Heart right ventricle (tissue), 16 donors: ENCODE data around the gene TAF10. TPM values are rescaled to one million over a fixed set of nuclear protein-coding genes. Genes with fewer than 3 reads are reported as not detected.
A peak's percentile ranks its signal among the peaks of the same experiment; 100 is the strongest.

ENCODE experiments used
- ATAC-seq, 8 donors: fragments of 200-7000 bp; cut with Tn5 transposase; one replicate each; pipeline ENCODE4 v1.9.1; 2020; ENCODE audit warnings: mild to moderate bottlenecking in 8 of 8, moderate library complexity in 8 of 8, moderate number of reproducible peaks in 1 of 8
- DNase-seq, 2 donors: peaks; one replicate each; pipeline ENCODE4 v3.0.0-alpha.2; 2020
- H3K27ac ChIP-seq, 10 donors: fragments of 200-600 bp; sonication (generic) in 2 of 10; one replicate each; pipeline versions ENCODE4 v1.5.0 to v1.8.0; 2020 to 2022; ENCODE audit warnings: mild to moderate bottlenecking in 3 of 10
- H3K27me3 ChIP-seq, 7 donors: fragments of 200-600 bp; one replicate each; pipeline ENCODE4 v1.8.0; 2021 to 2022; ENCODE audit warnings: mild to moderate bottlenecking in 2 of 7
- H3K36me3 ChIP-seq, 9 donors: fragments of 200-600 bp; sonication (generic) in 1 of 9; one replicate each; pipeline versions ENCODE4 v1.5.0 to v1.8.0; 2020 to 2022; ENCODE audit warnings: mild to moderate bottlenecking in 2 of 9
- H3K4me1 ChIP-seq, 9 donors: fragments of 200-600 bp; sonication (generic) in 1 of 9; one replicate each; pipeline versions ENCODE4 v1.5.0 to v1.8.0; 2020 to 2022; ENCODE audit warnings: mild to moderate bottlenecking in 4 of 9
- H3K4me3 ChIP-seq, 10 donors: fragments of 200-600 bp; sonication (generic) in 2 of 10; one replicate each; pipeline versions ENCODE4 v1.5.0 to v1.8.0; 2020 to 2022; ENCODE audit warnings: mild to moderate bottlenecking in 7 of 10, moderate library complexity in 2 of 10
- H3K9me3 ChIP-seq, 11 donors: fragments of 200-600 bp in 10 of 11; sonication (generic) in 2 of 11; one replicate each; pipeline versions ENCODE4 v1.5.0 to v1.8.0; 2013 to 2022; ENCODE audit warnings: mild to moderate bottlenecking in 2 of 11, control low read depth in 1 of 11, moderate library complexity in 1 of 11
- CTCF ChIP-seq, 9 donors: fragments of 200-600 bp; sonication (generic) in 2 of 9; IDR thresholded peaks; one replicate each; pipeline versions ENCODE4 v1.5.0 to v1.8.0; 2021 to 2022; ENCODE audit warnings: antibody characterized with exemption in 9 of 9, mild to moderate bottlenecking in 5 of 9, moderate library complexity in 1 of 9
- WGBS, 2 donors: extraction: QIAGEN DNeasy Blood & Tissue Kit; methylation state at CpG; one replicate each; pipeline ENCODE4 v1.1.7; 2013; ENCODE audit warnings: inconsistent platforms in 1 of 2; 5-methylcytosine and 5-hydroxymethylcytosine counted together
- intact Hi-C, 10 donors: fragments of 100-400 bp; cut with DNase I; formaldehyde crosslinking; loops; one replicate each; pipeline versions ENCODE4 v1.11.1 to v1.14.2; 2022
- polyA plus RNA-seq, 2 donors: library from polyadenylated mRNA; stranded (reverse); fragments of 200-250 nt; gene quantifications; one replicate each; pipeline ENCODE4 v1.2.3, GENCODE V29; 2013
- total RNA-seq, 10 donors: library from RNA; stranded (reverse); fragmentation: NEBNext Ultra II Directional in 3 of 10; extraction: Animal tissue kit (Norgen Biotek cat#: 25700) in 3 of 10; gene quantifications; one replicate each; pipeline versions ENCODE4 v1.2.1 to v1.2.4, GENCODE V29; 2021 to 2023
- donor health status: Arrhythmogenic right ventricular cardiomyopathy.
- donor health status: ischemic (EF 13 %, LVEDD 7.1; RV severe dilation, severe dysfunction).
- donor health status: healthy with polysubstance abuse.
- donor health status: DM: no; HTN: yes; CAD: no.
- donor health status: DM: no; HTN: no; CAD: no.
- donor health status: ischemic (EF 25% LVEDD 6.9; RV normal size, moderate dysfunction).
- donor health status: ischemic (EF 25% LVEDD 5.7; RV mildly dilated, moderate dysfunction).
- donor health status: healthy.
- donor health status: DM: yes; HTN: yes; CAD: no.
- donor health status: Ischemic cardiomyopathy.
- donor health status: ischemic (EF 35%, LVEDD 5.7; RV mildly dilated, moderate dysfunction).
- donor health status: nonischemic (EF 11% LVEDD 7.7; RV severe dilation, severe dysfunction).
- donor health status: DM: yes; HTN: yes; CAD: no.
- donor health status: PGD.
- donor health status: ischemic (EF 29% LVEDD 5.4; RV normal size, mild dysfunction).
- donor health status: nonischemic (EF 23%, LVEDD 6.1; RV moderate dilation, normal function).

TAF10 gene
- total and polyA plus RNA-seq, 12 donors = 78.0 to 254 (median 90.5) TPM

- Histone ChIP-seq H3K27ac (peak overlapping the region; percentile 89 to 100 (median 98)), H3K4me3 (peak overlapping the region; percentile 57 to 82 (median 74)), H3K36me3 (peaks cover 3 to 80% (median 44%) of the 10 kb centered on the region in 9 donors), H3K4me1 (peaks cover 11 to 64% (median 42%) of the 10 kb centered on the region in 9 donors), H3K9me3 (no peaks in the 10 kb centered on the region), H3K27me3 (no peaks in the 10 kb centered on the region)
- ATAC-seq = peak in 1 of 8 donors; percentile 0
- no peak for DNase-seq
- no peak for TF ChIP-seq CTCF (IDR thresholded peaks at IDR 0.05)
- 1% methylated on average over 36 of the region's 36 CpGs for WGBS, 2 donors
- intact Hi-C loops = loop anchor here in 4 of 10 donors (1.0 to 10.0 kb wide), 5 partner anchors 40 to 71 kb away; partner anchors contain the start of gene MRPL17 (in 3 of the 4)
These were observed 128 bp downstream of the TAF10 start for GRCh38 chr11:6611963-6612212.

GRCh38 chr11:6611092-6611962, 689 bp downstream of the TAF10 start:
- no peak for TF ChIP-seq CTCF (IDR thresholded peaks at IDR 0.05)
- intact Hi-C loops = loop anchor here in 3 of 10 donors (5.0 to 10.0 kb wide), 3 partner anchors 41 to 63 kb away; no protein-coding TSS in a partner anchor
- Histone ChIP-seq H3K27me3 (no peaks in the 10 kb centered on the region), H3K4me1 (peaks cover 11 to 67% (median 48%) of the 10 kb centered on the region in 9 donors), H3K4me3 (peak overlapping the region; percentile 57 to 82 (median 74)), H3K9me3 (no peaks in the 10 kb centered on the region), H3K36me3 (peaks cover 3 to 74% (median 44%) of the 10 kb centered on the region in 9 donors), H3K27ac (peak overlapping the region; percentile 89 to 100 (median 98))
- peak in 2 of 8 donors; percentile 0 to 21 for ATAC-seq
- DNase-seq = peak; percentile 43 to 52
- WGBS, 2 donors = 11 to 12% methylated on average over 39 of the region's 39 CpGs

- Histone ChIP-seq H3K4me1 (peaks cover 11 to 74% (median 55%) of the 10 kb centered on the region in 9 donors), H3K36me3 (peaks cover 3 to 67% (median 39%) of the 10 kb centered on the region in 9 donors), H3K9me3 (no peaks in the 10 kb centered on the region), H3K27ac (peak overlapping the region in 6 of 10 donors; percentile 94 to 100 (median 98)), H3K27me3 (no peaks in the 10 kb centered on the region), H3K4me3 (peak overlapping the region in 3 of 10 donors; percentile 71 to 82 (median 79))
- DNase-seq = no peak
- TF ChIP-seq CTCF (IDR thresholded peaks at IDR 0.05) = no peak
- WGBS, 2 donors = 88 to 89% methylated on average over 6 of the region's 6 CpGs
- intact Hi-C loops = loop anchor here in 3 of 10 donors (5.0 to 10.0 kb wide), 3 partner anchors 42 to 64 kb away; no protein-coding TSS in a partner anchor
- ATAC-seq = no peak
These were observed 1.4 kb downstream of the TAF10 start for GRCh38 chr11:6610591-6610990.

- 71 to 79% methylated on average over 8 of the region's 8 CpGs for WGBS, 2 donors
- H3K27ac ChIP-seq = peak overlapping the region in 5 of 10 donors; percentile 15 to 99 (median 94)
- no peak for DNase-seq
- no peak for ATAC-seq
- H3K4me1 ChIP-seq = peaks cover 11 to 84% (median 64%) of the 10 kb centered on the region in 9 donors
- no peaks in the 10 kb centered on the region for H3K27me3 ChIP-seq
- H3K9me3 ChIP-seq = no peaks in the 10 kb centered on the region
- peaks cover 3 to 57% (median 35%) of the 10 kb centered on the region in 9 donors for H3K36me3 ChIP-seq
- no peak overlapping the region for H3K4me3 ChIP-seq
- no peak for TF ChIP-seq CTCF (IDR thresholded peaks at IDR 0.05)
- intact Hi-C loops = loop anchor here in 4 of 10 donors (5.0 to 10.0 kb wide), 5 partner anchors 43 to 127 kb away; partner anchors contain the start of genes ARFIP2 (in 1 of the 4) and TIMM10B (in 1 of the 4)
These were observed 2.5 kb downstream of the TAF10 start for GRCh38 chr11:6609502-6610015.
